ENCODE results near the gene ZNF253.
"Not testable (repeated sequence)": the region's sequence is repeated elsewhere in the genome, so short reads cannot be mapped to it uniquely, and the experiment has no call there.

ZNF253 gene

GRCh38 chr19:19900139-19900728 lies 34.6 kb downstream of the ZNF253 start:
- no peak for DNase-seq

GRCh38 chr19:19900729-19901444 lies 35.2 kb downstream of the ZNF253 start, which contains the start of gene ZNF93:
TSS of gene ZNF93 (plus strand) at chr19:19900946. CDS start at chr19:19901089, 143 bp downstream.
- peak; percentile 87 for DNase-seq

DNA sequence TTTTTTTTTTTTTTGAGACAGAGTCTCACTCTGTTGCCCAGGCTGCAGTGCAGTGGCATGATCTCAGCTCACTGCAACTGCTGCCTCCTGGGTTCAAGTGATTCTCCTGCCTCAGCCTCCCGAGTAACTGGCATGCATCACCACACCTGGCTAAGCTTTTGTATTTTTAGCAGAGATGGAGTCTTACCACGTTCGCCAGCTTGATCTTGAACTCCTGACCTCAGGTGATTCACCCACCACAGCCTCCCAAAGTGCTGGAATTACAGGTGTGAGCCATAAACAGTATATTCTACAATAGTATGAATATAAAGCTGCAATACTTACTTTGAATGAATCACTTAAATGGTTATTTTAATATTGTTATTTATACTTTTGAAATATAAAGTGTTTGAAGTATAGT lies 41.9 kb downstream of the ZNF253 start:
- not testable (repeated sequence) for DNase-seq

- DNase-seq = no peak
Measured at GRCh38 chr19:19909654-19910053, 44.0 kb downstream of the ZNF253 start.

DNA sequence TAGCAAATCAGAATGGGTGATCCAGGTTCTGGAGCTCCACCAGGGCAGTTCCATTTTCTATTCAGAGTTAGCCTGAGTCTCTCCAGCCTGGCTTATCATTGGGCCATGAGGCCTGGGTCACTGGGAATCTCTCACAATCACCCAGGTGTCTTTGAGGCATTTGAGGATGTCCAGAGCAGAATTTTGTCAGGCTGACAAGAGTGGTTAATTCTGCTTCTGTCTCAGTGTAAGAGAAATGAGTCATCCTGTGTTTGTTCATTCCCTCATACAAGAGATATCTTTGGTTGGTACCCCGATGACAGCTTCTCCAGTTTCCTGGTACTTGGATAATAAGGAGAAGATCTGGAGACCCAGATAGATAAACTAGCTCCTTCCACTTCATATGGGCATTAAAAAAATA lies 45.5 kb downstream of the ZNF253 start:
- DNase-seq = no peak

- no peak for DNase-seq
Measured at GRCh38 chr19:19914596-19914995, 48.9 kb downstream of the ZNF253 start.

GRCh38 chr19:19930417-19930816 lies 64.7 kb downstream of the ZNF253 start:
- not testable (repeated sequence) for DNase-seq

DNA sequence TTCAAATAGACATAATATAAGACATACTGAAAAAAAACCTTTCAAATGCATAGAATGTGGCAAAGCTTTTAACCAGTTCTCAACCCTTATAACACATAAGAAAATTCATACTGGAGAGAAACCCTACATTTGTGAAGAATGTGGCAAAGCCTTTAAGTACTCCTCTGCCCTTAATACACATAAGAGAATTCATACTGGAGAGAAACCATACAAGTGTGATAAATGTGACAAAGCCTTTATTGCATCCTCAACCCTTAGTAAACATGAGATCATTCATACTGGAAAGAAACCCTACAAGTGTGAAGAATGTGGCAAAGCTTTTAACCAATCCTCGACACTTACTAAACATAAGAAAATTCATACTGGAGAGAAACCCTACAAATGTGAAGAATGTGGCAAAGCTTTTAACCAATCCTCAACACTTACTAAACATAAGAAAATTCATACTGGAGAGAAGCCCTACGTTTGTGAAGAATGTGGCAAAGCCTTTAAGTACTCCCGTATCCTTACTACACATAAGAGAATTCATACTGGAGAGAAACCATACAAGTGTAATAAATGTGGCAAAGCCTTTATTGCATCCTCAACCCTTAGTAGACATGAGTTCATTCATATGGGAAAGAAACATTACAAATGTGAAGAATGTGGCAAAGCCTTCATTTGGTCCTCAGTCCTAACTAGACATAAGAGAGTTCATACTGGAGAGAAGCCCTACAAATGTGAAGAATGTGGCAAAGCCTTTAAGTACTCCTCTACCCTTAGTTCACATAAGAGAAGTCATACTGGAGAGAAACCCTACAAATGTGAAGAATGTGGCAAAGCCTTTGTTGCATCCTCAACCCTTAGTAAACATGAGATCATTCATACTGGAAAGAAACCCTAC lies 68.0 kb downstream of the ZNF253 start:
- not testable (repeated sequence) for DNase-seq

- no peak for DNase-seq
Measured at GRCh38 chr19:19937403-19937802, 71.7 kb downstream of the ZNF253 start.

DNA sequence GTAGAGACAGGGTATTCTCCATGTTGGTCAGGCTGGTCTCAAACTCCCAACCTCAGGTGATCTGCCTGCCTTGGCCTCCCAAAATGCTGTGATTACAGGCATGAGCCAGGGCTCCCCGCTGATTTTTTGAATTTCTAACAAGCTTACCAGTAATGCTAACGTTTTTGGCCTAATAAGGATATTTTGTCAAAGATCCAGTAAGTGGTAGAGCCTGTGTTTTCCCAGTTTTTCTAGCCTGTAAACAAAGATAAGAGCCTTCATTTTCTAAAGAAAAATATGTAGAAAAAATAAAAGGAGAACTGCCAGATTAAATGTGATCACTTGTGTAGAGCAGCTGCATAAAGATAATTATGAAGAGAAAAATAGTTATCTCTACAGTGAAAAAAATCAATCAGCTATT lies 72.8 kb downstream of the ZNF253 start:
- DNase-seq = no peak

DNA sequence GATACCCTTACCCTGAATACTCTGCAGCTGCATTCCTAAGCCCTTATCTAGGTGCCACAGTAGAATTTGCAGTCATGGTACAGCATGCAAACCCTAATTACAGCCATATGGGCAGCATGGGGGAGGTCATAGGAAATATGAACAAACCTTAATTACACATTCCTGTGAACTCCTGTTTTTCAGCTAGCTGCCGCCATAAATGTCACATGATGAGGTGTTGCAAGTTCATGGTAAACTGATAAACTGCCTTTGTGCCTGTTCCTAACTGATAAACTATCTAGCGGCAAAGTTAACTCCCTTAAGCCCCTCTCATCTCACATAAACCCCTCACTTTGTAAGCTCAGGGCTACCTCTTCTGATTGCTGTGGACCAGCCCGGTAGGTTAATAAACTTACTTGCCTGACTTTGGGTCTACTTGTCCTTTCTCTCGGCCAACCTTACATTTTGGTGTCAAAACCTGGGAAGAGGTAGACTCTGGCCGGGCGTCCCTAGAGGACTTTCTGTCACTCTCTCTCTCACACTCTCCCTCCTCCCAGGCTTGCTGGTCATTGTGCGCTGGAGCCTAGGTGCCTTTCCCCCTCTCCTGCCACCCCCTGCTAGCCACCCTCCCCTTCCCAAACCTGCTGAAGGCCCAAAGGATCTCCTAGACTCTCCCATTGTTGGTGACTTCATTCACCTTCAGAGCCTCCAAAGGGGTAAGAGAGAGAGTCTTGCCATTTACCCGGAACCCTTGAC lies 78.3 kb downstream of the ZNF253 start:
- no peak for DNase-seq
